ENCODE measurements around the gene C9orf78. TPM values are rescaled to one million over a fixed set of nuclear protein-coding genes. Genes with fewer than 3 reads are reported as not detected.

C9orf78 gene
- total and polyA plus RNA-seq, 4 donors, result 31.1 to 84.2 (median 50.9) TPM

DNA sequence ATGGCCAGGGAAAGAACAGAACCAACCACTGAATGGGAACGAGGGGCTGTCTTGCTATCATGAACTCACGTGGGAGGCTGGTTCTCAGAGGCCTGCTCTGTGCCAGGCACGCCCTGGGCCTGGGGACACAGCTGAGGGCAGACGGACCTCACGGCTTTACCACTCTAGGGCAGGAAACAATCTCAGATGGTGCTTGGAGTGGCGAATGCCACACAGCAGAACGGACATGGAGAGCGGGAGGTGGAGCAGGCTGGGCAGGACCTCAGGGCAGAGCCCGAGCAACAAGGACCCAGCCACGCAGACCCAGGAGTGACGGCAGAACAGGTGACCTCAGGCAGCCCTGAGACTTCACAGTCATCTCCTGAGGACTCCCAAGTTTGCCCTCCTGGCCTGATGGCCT lies 19.8 kb downstream of the C9orf78 start:
- 94% methylated on average over 11 of the region's 11 CpGs for WGBS
- no peak for DNase-seq (ENCODE audit: low spot score)
- H3K4me3 ChIP-seq (ENCODE audit: low read depth in 1 of 3, low read length in 3 of 3), result no peak overlapping the region
- no peak for TF ChIP-seq HNF4G (IDR thresholded peaks at IDR 0.05)
- no peak for TF ChIP-seq EGR1 (IDR thresholded peaks at IDR 0.05; ENCODE audit: low read depth in 2 of 2)
- no peak for TF ChIP-seq YY1 (IDR thresholded peaks at IDR 0.05)
- TF ChIP-seq MAX (IDR thresholded peaks at IDR 0.05), result no peak
- no peak for TF ChIP-seq TAF1 (conservative IDR thresholded peaks at IDR 0.05)
- TF ChIP-seq JUND (IDR thresholded peaks at IDR 0.05), result no peak
- no peak for TF ChIP-seq CTCF (IDR thresholded peaks at IDR 0.05; ENCODE audit: low read depth, low read length, missing input control)
- TF ChIP-seq ATF3 (IDR thresholded peaks at IDR 0.05), result no peak
- no peak for TF ChIP-seq FOXA1 (IDR thresholded peaks at IDR 0.05)
- TF ChIP-seq ZBTB33 (IDR thresholded peaks at IDR 0.05), result no peak
- TF ChIP-seq GABPA (IDR thresholded peaks at IDR 0.05 in 1 of 2, conservative IDR thresholded peaks at IDR 0.05 in 1 of 2), result no peak
- no peak for TF ChIP-seq RXRA (IDR thresholded peaks at IDR 0.05)
- TF ChIP-seq HNF4A (conservative IDR thresholded peaks at IDR 0.05), result no peak
- TF ChIP-seq RAD21 (IDR thresholded peaks at IDR 0.05), result no peak
- no peak for TF ChIP-seq NR2F2 (IDR thresholded peaks at IDR 0.05)
- TF ChIP-seq SP1 (IDR thresholded peaks at IDR 0.05), result no peak
- no peak for TF ChIP-seq REST (IDR thresholded peaks at IDR 0.05)
- no peak for TF ChIP-seq FOXA2 (IDR thresholded peaks at IDR 0.05)
- H3K27me3 ChIP-seq (ENCODE audit: control insufficient read depth in 4 of 4, insufficient read depth in 4 of 4, low read length in 3 of 4), result no peaks in the 10 kb centered on the region
- peaks cover 4 to 33% (median 21%) of the 10 kb centered on the region in 4 donors for H3K36me3 ChIP-seq (ENCODE audit: control insufficient read depth in 4 of 4, insufficient read depth in 3 of 4, low read depth in 1 of 4, low read length in 3 of 4)
- no peak overlapping the region for H3K27ac ChIP-seq (ENCODE audit: low read depth in 1 of 2, low read length in 2 of 2)
- peaks cover under 1 to 21% (median 12%) of the 10 kb centered on the region in 4 donors for H3K4me1 ChIP-seq (ENCODE audit: control insufficient read depth in 4 of 4, insufficient read depth in 4 of 4, low read length in 3 of 4)
- no peaks in the 10 kb centered on the region for H3K9me3 ChIP-seq (ENCODE audit: control insufficient read depth in 4 of 4, low read length in 3 of 4)
- no peak overlapping the region for H3K9ac ChIP-seq (ENCODE audit: low read depth in 1 of 2, low read length in 2 of 2)

Data from liver (tissue), 9 donors.